Measurements from ENCODE around the gene PPAN. TPM values are rescaled to one million over a fixed set of nuclear protein-coding genes. Genes with fewer than 3 reads are reported as not detected.

The PPAN gene
- total and polyA plus RNA-seq, 7 donors = 16.2 to 58.7 (median 25.2) TPM

- Histone ChIP-seq H3K36me3 (peaks cover 46 to 83% (median 62%) of the 10 kb centered on the region in 4 donors), H3K27ac (no peak overlapping the region), H3K9me3 (no peaks in the 10 kb centered on the region), H3K4me1 (peaks cover 0 to 20% (median 4%) of the 10 kb centered on the region in 4 donors), H3K4me3 (no peak overlapping the region), H3K27me3 (no peaks in the 10 kb centered on the region)
- TF ChIP-seq CTCF (IDR thresholded peaks at IDR 0.05) (peak in 3 of 4 experiments; percentile 44 to 50 (median 44)), POLR2A (IDR thresholded peaks at IDR 0.05) (no peak)
- WGBS, 2 donors = 16 to 26% methylated on average over 25 of the region's 25 CpGs
- intact Hi-C loops (cut with DNase I) = no loop called here
- DNase-seq = no peak
Observed at GRCh38 chr19:10112895-10113591, 6.9 kb downstream of the PPAN start.

GRCh38 chr19:10113592-10113963 is 7.4 kb downstream of the PPAN start:
- intact Hi-C loops (cut with DNase I) = no loop called here
- Histone ChIP-seq H3K9me3 (no peaks in the 10 kb centered on the region), H3K27me3 (no peaks in the 10 kb centered on the region), H3K4me1 (peaks cover 0 to 26% (median 7%) of the 10 kb centered on the region in 4 donors), H3K36me3 (peaks cover 45 to 83% (median 58%) of the 10 kb centered on the region in 4 donors), H3K27ac (no peak overlapping the region), H3K4me3 (no peak overlapping the region)
- DNase-seq = no peak
- TF ChIP-seq POLR2A (IDR thresholded peaks at IDR 0.05) = no peak
- TF ChIP-seq CTCF (IDR thresholded peaks at IDR 0.05) = no peak
- 76 to 77% methylated on average over 19 of the region's 19 CpGs for WGBS, 2 donors

DNA sequence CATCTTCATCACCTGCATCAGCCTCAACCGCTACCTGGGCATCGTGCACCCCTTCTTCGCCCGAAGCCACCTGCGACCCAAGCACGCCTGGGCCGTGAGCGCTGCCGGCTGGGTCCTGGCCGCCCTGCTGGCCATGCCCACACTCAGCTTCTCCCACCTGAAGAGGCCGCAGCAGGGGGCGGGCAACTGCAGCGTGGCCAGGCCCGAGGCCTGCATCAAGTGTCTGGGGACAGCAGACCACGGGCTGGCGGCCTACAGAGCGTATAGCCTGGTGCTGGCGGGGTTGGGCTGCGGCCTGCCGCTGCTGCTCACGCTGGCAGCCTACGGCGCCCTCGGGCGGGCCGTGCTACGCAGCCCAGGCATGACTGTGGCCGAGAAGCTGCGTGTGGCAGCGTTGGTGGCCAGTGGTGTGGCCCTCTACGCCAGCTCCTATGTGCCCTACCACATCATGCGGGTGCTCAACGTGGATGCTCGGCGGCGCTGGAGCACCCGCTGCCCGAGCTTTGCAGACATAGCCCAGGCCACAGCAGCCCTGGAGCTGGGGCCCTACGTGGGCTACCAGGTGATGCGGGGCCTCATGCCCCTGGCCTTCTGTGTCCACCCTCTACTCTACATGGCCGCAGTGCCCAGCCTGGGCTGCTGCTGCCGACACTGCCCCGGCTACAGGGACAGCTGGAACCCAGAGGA is 7.9 kb downstream of the PPAN start:
- TF ChIP-seq POLR2A (IDR thresholded peaks at IDR 0.05) (no peak), POLR2AphosphoS5 (IDR thresholded peaks at IDR 0.05) (peak in 2 of 4 donors; percentile 8 to 38)
- intact Hi-C loops (cut with DNase I) = no loop called here
- no peaks in the 10 kb centered on the region for H3K9me3 ChIP-seq
- H3K27ac ChIP-seq = no peak overlapping the region
- peaks cover 42 to 78% (median 54%) of the 10 kb centered on the region in 4 donors for H3K36me3 ChIP-seq
- 91% methylated on average over 43 of the region's 43 CpGs for WGBS, 2 donors
- no peaks in the 10 kb centered on the region for H3K27me3 ChIP-seq
- H3K4me3 ChIP-seq = no peak overlapping the region
- H3K4me1 ChIP-seq = peaks cover 0 to 31% (median 13%) of the 10 kb centered on the region in 4 donors
- DNase-seq = no peak

- H3K36me3 ChIP-seq = peaks cover 35 to 71% (median 47%) of the 10 kb centered on the region in 4 donors
- H3K4me3 ChIP-seq = no peak overlapping the region
- peaks cover 0 to 35% (median 16%) of the 10 kb centered on the region in 4 donors for H3K4me1 ChIP-seq
- intact Hi-C loops (cut with DNase I) = no loop called here
- no peak for TF ChIP-seq EP300 (IDR thresholded peaks at IDR 0.05)
- TF ChIP-seq POLR2AphosphoS5 (IDR thresholded peaks at IDR 0.05) = no peak
- no peak for TF ChIP-seq POLR2A (IDR thresholded peaks at IDR 0.05)
- TF ChIP-seq CTCF (IDR thresholded peaks at IDR 0.05) = no peak
- H3K27ac ChIP-seq = no peak overlapping the region
- WGBS, 2 donors = 82 to 84% methylated on average over 26 of the region's 26 CpGs
- H3K27me3 ChIP-seq = no peaks in the 10 kb centered on the region
- DNase-seq = no peak
- no peaks in the 10 kb centered on the region for H3K9me3 ChIP-seq
Observed at GRCh38 chr19:10114651-10115391, 8.7 kb downstream of the PPAN start.

All from sigmoid colon (tissue), 7 donors.